Measurements from ENCODE around the gene GAST.

Gene GAST

DNA sequence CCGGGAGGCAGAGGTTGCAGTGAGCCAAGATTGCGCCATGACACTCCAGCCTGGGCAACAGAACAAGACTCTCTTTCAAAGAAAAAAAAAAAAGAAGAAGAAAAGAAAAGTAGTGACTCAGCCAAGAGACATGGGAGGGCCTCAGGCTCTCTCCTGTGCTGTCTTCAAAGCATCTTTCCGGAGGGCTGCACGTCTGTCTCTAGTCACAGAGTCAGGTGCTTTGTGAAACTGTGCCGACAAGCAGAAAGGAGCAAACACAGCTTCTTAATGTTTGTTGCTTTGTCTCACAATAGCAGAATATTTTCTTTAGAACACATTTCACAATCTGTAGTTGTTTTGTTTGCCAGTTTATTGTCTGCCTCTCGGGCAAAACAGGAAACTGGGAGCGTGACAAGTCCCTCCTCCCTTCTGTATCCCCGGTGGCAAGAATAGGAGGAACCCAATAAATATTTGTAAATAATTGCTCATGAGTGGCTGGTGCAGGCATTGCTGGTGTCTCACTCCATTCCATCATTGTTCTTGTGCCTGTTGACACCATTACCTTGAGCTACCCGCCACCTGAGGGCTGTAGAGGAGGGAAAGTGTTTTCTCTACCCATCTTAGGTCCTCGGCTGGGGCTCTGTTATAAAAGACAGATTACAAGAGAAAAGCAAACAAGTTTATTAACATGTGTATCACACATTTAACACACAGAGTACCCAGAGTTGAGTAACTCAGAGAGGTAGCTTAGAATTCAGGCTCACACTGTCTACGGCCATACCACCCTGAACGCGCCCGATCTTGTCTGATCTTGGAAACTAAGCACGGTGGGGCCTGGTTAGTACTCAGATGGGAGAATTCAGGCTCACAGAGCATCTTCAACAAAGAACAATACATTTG, 5.5 kb downstream of the GAST start:
- no peak for FAIRE-seq

DNA sequence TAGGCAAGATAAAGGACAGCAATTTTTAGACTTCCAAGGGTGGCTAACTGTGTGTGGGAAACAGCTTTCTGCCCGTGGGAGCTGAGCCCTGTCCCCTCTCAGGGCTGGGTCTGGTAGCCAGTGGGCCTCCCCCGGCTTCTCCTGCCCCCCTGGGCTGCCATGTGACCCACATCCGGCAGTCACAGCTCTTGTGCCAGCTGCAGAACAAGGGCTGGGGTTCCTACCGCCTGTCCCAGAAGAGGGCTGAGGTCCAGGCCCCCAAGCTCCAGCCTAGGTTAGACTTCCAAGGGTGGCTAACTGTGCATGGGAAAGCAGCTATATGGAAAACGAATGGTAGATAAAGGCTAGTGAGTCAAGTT, 6.1 kb downstream of the GAST start:
- no peak for FAIRE-seq

GRCh38 chr17:41722231-41722630, 10.1 kb downstream of the GAST start:
- FAIRE-seq: no peak

GRCh38 chr17:41723801-41724475, 11.8 kb downstream of the GAST start:
- no peak for FAIRE-seq

DNA sequence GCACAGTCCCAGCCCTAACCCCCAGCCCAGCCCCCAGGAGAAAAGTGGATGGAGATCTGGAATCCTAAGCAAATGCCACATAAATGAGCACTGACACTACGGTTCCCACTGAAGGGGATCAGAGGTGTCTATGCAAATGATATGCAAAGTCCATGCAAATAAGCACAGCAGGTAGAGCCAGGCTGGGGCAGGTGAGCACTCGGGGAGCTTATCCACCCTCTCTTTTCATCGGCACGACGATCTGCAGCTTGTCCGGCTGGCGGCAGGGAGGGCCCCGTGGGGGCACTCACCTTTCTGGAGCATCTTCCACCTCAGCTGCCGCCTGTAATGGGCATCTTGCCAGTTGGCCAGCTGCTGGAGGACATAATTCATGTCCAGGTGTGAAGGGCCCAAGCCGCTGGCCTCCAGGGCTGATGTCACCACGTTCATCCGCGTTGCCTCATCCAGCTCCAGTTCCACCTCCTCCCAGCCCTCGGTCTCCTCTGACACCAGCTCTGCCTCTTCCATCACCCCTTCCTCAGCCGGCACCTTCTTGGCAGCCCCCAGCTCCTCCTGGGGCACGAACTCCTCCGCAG, 12.4 kb downstream of the GAST start:
- no peak for FAIRE-seq

DNA sequence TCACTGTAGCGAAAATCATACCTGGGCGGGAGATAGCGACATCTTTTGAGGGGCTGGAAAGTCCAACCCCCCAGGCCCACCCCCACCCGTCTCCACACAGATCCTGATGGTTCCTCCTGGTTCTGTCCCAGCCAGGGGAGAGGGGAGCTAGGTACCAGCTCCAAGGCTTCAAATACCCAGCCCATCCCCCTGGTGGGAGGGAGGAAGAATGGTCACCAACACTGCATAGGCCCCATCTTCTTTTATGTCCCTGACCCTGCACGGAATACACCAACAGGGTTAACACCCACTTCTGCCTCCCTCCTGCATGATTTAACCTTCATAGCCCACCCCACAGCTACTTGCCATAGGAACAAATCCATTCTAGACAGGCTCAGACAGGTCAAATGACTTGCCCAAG, 13.0 kb downstream of the GAST start:
- no peak for FAIRE-seq

GRCh38 chr17:41728056-41728455, 15.9 kb downstream of the GAST start:
- FAIRE-seq: no peak

DNA sequence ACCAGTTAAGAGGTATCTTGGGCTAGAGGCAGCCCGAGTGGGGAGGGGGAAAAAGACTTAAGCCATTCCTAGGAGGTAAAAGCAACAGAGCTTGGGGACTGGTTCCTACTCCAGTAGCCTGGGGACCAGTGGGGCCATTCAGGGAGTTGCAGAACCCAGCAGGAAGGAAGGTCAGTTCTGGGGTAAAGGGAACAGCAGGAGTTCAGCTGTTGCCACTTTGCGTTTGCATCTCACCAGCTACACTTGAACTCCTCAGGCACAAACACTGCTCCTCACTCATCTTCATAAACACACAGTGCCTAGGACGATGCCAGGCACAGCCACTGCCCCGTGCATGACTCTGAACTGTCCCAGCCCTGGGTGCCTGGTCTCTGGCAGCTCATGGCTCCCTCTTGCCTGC, 18.3 kb downstream of the GAST start:
- FAIRE-seq: no peak

- FAIRE-seq: no peak
Observed at GRCh38 chr17:41731836-41732235, 19.7 kb downstream of the GAST start.

DNA sequence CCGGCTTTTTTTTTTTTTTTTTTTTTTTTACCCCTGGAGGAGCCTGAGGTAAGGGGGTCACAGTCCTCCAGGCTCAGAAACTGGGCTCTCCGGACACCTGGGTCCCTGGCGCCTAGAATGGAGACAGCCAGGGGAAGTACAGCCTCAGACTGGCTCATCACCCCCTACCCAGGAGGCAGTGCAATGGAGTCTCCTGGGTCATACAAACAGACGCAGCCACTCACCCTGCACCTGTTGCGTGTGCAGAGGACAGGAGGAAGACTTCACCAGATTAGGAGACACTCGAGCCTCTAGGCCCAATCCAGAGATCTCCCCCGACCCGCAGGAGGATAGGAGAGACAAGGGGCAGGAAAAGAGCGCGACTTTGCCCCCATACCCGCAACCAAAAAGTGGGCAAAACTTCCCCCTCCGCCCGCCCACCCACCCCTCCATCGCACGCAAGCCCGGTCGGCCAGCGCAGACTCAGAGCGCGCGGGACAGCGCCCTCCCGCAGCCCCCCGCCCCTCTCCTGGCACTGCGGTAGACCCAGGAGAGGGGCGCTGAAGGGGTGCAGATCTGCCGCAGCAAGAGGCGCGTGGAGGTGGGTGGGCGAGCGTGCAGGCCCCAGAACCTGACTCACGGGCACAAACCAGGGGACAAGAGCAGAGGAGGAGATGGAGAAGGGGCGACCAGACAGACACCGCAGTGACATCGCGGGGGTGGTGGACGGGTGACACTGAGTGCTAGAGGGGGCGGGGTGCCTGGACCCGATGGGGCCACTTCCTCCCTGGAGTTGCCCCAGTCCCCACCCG, 21.4 kb downstream of the GAST start:
- no peak for FAIRE-seq

- FAIRE-seq: no peak
Observed at GRCh38 chr17:41734139-41734948, 22.2 kb downstream of the GAST start, which contains the start of gene HAP1. HAP1 (minus strand) TSS chr17:41734643; CDS start chr17:41734634, 9 bp downstream.

GRCh38 chr17:41734949-41735313, 22.8 kb downstream of the GAST start:
- FAIRE-seq: no peak

DNA sequence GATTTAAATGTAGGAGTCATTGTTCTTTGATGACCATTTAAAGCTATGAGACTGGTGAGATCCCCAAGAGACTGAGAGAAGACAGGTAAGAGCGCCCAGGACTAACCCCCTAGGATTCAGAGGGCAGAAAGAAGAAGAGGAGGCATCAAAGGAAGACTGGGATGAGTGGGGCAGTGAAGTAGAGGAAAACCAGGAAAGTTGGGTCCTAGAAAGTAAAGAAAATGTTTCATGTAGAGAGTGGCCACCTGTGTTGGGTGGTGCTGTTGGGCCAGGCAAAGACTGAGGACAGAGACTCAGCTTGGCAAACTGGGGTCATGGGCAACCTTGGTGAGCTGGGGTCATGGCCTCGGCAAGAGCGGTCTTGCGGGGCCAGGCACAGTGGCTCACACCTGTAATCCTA, 23.6 kb downstream of the GAST start:
- no peak for FAIRE-seq

DNA sequence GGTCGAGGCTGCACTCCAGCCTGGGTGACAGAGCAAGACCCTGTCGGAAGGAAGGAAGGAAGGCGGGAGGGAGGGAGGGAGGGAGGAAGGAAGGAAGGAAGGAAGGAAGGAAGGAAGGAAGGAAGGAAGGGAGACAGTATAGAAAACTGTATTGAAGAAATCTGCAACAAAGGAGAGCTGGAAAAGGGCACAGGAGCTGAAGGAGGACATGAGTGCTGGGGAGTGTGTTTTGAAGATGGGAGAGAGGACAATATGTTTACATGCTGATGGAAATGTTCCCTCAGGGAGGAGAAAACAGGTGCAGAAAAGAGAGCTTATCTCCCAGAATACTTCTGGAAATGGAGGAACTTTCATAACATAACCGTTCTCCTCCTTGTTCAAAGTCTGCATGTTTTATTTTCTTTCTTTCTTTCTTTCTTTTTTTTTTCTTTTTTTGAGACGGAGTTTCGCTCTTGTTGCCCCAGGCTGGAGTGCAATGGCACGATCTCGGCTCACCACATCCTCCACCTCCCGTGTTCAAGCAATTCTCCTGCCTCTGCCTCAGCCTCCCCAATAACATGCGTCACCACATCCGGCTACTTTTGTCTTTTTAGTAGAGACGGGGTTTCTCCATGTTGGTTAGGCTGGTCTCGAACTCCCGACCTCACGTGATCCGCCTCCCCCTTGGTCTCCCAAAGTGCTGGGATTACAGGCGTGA, 25.0 kb downstream of the GAST start:
- no peak for FAIRE-seq

DNA sequence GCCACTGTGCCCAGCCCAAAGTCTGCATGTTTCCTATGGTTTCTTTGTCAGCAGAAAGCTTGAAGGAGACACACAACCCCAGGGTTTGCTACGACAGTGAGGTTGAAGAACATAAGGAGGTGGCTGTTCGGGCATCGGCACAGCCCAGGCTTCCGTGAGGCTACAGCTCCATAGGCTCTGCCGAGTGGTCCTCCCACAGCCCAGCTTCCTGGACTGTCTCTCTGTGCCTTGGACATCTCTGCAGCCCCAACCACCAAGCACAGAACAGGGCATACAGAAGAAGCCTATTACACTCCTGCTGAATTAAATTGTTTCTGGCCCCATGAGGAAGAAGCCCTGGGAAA, 25.5 kb downstream of the GAST start:
- no peak for FAIRE-seq

GRCh38 chr17:41738077-41738800, 26.1 kb downstream of the GAST start:
- no peak for FAIRE-seq

DNA sequence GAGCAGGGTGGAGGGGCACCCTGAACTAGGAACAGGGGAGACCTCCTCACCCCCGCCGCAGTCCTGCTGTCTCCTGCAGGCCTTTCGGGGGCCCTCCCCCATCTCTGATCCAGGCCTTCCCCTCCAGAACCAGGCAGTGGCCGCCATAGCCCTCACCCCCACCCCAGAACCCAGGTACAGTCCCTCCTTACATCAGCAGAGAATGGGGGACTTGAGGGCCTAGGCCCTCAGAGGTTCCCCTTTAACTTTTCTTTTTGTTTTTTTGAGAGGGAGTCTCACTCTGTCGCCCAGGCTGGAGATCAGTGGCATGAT, 26.6 kb downstream of the GAST start:
- no peak for FAIRE-seq

DNA sequence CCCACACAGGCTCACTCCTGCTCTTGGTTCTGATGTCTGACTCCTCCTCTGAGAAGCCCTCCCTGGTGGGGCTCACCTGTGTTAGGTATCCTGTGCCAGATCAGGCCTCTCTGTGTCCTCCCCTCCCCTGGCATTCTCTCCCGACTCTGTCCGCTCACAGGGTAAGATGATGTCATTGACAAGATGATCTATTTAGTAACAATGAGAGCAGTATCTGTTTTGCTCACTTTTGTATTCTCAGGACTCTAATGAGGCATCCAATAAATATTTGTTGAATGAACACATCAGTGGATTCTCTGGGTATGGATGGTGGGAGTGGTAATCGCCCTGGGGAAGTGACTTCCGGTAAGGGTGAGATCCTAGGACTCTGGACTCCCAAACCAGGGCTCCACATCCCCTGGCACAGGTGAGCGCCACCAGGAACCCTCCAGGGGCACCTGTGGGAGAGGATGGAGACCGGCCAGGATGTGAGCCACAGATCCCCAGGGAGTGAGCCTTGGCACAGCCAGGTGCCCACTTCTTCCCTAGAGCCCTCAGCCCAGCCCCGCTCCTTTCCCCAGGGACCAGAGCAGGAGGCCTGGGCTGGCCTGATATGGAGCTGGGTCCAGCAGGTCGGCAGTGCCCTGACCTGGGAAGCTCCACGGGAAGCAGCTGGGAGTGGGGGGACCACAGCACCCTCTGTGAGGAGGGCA, 27.7 kb downstream of the GAST start:
- no peak for FAIRE-seq

- FAIRE-seq: no peak
Observed at GRCh38 chr17:41740506-41740905, 28.4 kb downstream of the GAST start.

GRCh38 chr17:41741709-41742108, 29.6 kb downstream of the GAST start:
- FAIRE-seq: no peak

GRCh38 chr17:41748275-41748674, 36.1 kb downstream of the GAST start:
- FAIRE-seq: no peak

All from islet of Langerhans (tissue), 1 donor.